Kidney epithelial cell (primary cell): ENCODE data around the gene NOL4L. TPM values are rescaled to one million over a fixed set of nuclear protein-coding genes. Genes with fewer than 3 reads are reported as not detected.
A peak's percentile ranks its signal among the peaks of the same experiment; 100 is the strongest.

Experiments used
- DNase-seq: peaks from one replicate; pipeline ENCODE4 v3.0.0-alpha.2; 2010; ENCODE audit warnings: low read depth
- H3K27me3 ChIP-seq: 2 replicates; pipeline ENCODE4 v1.6.0; 2011; ENCODE audit warnings: low read length; ENCODE audit not compliant: control insufficient read depth, insufficient read depth
- H3K36me3 ChIP-seq: 2 replicates; pipeline ENCODE4 v1.5.1; 2011; ENCODE audit warnings: low read length; ENCODE audit not compliant: control insufficient read depth, insufficient read depth
- H3K4me3 ChIP-seq: 2 replicates; pipeline ENCODE4 v1.5.1; 2011; ENCODE audit warnings: low read depth, mild to moderate bottlenecking, control low read depth, low read length
- total RNA-seq: library from RNA; depleted of rRNA; stranded (reverse); fragments of >200 nt; gene quantifications from 2 replicates; pipeline ENCODE4 v1.2.3, GENCODE V29; 2015
- TF ChIP-seq, protein P1 (sequence below): IDR thresholded peaks from 2 replicates; pipeline ENCODE4 v1.5.1; 2011; ENCODE audit warnings: mild to moderate bottlenecking, moderate library complexity, low read length, control low read depth, inconsistent platforms; ENCODE audit not compliant: insufficient read depth, poor library complexity, severe bottlenecking

Gene NOL4L, protein sequence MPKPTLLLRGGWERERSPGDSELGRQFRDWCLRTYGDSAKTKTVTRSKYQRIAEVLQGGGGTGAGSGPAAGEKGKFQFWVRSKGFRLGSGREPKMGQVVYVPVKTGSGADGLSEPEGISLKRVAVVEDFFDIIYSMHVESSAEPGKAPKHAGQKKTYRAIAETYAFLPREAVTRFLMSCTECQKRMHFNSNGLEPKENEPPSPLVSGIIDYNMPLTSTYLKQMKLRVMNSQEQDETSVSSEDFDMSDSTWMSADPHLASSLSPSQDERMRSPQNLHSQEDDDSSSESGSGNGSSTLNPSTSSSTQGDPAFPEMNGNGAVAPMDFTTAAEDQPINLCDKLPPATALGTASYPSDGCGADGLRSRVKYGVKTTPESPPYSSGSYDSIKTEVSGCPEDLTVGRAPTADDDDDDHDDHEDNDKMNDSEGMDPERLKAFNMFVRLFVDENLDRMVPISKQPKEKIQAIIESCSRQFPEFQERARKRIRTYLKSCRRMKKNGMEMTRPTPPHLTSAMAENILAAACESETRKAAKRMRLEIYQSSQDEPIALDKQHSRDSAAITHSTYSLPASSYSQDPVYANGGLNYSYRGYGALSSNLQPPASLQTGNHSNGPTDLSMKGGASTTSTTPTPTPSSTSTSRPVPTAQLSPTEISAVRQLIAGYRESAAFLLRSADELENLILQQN
- 31.4 and 35.7 TPM in 2 replicates for total RNA-seq

DNA sequence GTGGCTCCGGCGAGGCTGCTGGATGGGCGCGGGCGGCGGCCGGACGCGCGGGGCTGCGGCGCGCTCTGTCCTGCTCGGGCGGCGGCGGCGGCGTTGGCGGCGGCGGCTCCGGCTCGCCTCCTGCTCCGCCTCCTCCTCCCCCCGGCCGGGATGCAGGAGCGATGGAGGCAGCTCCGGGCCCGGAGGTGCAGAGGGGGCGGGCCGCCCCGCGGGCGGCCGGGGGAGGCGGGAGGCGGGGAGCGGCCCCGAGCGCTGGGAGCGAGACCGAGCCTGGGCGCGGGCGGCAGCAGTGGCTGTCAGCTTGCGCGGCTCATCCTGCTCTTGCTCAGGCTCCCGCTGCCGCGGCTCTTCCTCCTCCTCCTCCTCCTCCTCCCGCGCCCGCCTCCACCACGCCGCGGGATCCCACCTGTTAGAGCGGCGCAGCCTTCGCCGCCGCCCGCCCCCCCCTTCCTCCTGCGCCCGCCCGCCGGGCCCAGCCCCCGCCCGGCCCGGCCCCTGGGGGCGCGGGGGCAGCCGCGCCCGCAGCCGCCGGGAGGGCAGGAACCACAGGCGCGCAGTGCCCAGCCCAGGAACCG, at the start of gene NOL4L:
Gene NOL4L (minus strand): TSS at position 323 of the 575 bp plus-strand sequence. CDS start 443 bp downstream, outside the sequence.
- TF ChIP-seq, protein P1, sequence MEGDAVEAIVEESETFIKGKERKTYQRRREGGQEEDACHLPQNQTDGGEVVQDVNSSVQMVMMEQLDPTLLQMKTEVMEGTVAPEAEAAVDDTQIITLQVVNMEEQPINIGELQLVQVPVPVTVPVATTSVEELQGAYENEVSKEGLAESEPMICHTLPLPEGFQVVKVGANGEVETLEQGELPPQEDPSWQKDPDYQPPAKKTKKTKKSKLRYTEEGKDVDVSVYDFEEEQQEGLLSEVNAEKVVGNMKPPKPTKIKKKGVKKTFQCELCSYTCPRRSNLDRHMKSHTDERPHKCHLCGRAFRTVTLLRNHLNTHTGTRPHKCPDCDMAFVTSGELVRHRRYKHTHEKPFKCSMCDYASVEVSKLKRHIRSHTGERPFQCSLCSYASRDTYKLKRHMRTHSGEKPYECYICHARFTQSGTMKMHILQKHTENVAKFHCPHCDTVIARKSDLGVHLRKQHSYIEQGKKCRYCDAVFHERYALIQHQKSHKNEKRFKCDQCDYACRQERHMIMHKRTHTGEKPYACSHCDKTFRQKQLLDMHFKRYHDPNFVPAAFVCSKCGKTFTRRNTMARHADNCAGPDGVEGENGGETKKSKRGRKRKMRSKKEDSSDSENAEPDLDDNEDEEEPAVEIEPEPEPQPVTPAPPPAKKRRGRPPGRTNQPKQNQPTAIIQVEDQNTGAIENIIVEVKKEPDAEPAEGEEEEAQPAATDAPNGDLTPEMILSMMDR: no peak
- Histone ChIP-seq H3K4me3 (peak within 1 kb of the TSS; percentile 63), H3K27me3 (peaks cover 19% of the 10 kb centered on the region), H3K36me3 (no peaks in the 10 kb centered on the region)
- no peak for DNase-seq

DNA sequence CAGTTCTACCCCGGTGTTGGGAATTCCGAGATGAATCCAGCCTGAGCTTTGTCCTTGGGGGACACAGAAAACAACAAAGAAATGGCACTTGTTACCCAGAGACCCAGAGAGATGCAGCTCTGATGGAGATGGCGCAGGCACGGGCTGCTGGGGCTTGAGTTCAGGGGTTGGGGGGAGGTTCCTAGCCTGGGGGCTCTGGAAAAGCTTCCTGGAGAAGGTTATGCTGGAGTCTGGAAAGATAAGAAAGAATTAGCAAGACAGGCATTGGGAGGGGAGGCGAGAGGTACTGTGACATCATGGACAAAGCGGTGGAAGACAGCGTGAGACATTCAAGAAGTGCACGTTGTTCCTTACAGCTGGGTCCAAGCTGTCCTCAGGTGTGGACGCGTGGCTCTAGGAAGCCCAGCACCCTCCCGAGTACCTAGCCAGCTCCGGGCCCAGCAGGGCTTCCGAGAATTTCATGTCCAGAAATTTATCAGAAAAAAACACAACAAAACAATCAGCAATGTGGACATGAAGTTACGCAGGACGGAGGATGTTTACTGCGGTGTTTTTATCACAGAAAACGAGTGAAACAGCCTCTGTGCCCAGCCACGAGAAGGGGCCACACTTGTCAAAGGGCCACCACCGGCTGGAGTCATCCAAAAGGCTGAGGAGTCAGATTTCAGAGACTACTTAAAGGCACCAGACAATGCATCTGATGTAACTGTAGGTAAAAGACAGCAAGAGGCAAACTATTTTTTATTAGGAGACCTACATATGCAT, 49.1 kb upstream of the NOL4L start:
- Histone ChIP-seq H3K27me3 (peaks cover 22% of the 10 kb centered on the region), H3K4me3 (no peak overlapping the region), H3K36me3 (no peaks in the 10 kb centered on the region)
- DNase-seq: no peak
- TF ChIP-seq, protein P1: no peak

DNA sequence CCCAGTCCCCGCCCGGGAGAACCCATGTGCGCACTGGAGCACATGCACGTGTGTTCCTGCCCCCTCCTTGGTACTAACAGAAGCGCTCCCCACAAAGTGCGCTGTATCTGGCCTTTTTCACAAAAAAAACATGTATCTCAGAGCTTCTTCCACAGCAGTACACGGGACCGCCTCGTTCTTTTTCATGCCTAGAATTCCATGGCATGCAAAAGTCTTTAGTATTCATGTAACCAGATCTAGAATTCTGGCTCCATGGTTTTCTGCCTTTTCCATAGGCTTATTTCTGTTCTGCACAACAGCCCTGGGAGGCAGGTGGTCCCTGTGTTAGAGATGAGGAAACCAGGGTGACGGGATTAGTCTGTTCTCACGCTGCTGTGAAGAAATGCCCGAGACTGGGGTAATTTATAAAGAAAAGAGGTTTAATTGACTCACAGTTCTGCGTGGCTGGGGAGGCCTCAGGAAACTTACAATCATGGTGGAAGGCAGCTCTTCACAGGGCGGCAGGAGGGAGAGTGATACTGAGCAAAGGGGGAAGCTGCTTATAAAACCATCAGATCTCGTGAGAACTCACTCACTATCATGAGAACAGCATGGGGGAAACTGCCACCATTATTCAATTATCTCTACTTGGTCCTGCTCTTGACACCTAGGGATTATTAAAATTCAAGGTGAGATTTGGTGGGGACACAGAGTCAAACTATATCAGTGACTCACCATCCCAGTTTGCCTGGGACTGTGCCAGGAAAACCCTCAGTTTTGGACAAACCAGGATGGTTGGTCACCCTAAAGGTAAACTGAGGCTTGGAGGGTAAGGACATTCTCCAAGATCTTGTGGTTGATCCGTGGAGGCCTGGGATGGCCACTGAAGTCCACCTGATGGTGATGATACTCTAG, 47.6 kb upstream of the NOL4L start:
- H3K4me3 ChIP-seq: no peak overlapping the region
- TF ChIP-seq, protein P1: no peak
- no peak for DNase-seq
- no peaks in the 10 kb centered on the region for H3K36me3 ChIP-seq
- peaks cover 20% of the 10 kb centered on the region for H3K27me3 ChIP-seq

DNA sequence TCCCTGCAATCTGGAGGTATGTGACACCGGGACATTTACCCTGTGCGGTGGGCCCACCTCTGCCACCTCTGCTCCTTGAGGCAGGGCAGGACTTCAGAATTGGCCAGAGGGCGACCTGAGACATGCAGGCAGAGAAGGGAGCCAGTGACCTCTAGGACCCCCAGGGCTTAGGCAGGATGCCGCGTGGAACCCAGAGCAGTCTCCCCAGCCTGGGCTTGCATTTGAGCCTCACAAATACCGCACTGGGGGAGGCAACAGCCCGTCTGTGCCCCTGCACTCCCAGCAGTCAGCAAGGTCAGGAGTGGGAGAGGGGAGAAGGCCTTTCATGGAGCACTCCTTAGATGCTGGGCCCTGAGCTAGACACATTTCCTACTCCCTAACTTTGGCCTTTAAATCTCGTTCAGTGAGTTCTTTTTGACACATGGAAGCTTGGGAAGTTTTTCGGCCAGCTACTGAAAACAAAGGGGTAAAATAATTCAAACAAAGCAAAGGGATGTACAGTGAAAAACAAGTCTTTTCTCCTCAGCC, 46.9 kb upstream of the NOL4L start:
- no peak for DNase-seq
- H3K27me3 ChIP-seq: peaks cover 25% of the 10 kb centered on the region

More for the DNA sequence above, 46.9 kb upstream of the NOL4L start:
- Histone ChIP-seq H3K4me3 (no peak overlapping the region), H3K36me3 (no peaks in the 10 kb centered on the region)
- TF ChIP-seq, protein P1: no peak
